IPS-15b (cell line): ENCODE measurements around the gene ATRIP.
"Not testable (repeated sequence)": the region's sequence is repeated elsewhere in the genome, so short reads cannot be mapped to it uniquely, and the experiment has no call there.

ENCODE experiments used
- H3K27me3 ChIP-seq: one replicate; pipeline ENCODE4 v1.6.1; 2013; ENCODE audit warnings: low read length; ENCODE audit not compliant: control insufficient read depth, insufficient read depth
- H3K36me3 ChIP-seq: one replicate; pipeline ENCODE4 v1.6.1; 2013; ENCODE audit warnings: low read length; ENCODE audit not compliant: control insufficient read depth, insufficient read depth
- H3K4me1 ChIP-seq: one replicate; pipeline ENCODE4 v1.6.1; 2013; ENCODE audit warnings: mild to moderate bottlenecking, low read length; ENCODE audit not compliant: control insufficient read depth, insufficient read depth
- H3K4me3 ChIP-seq: one replicate; pipeline ENCODE4 v1.5.1; 2013; ENCODE audit warnings: low read depth, low read length
- H3K9ac ChIP-seq: one replicate; pipeline ENCODE4 v1.6.1; 2013; ENCODE audit warnings: low read depth, mild to moderate bottlenecking, low read length
- H3K9me3 ChIP-seq: one replicate; pipeline ENCODE4 v1.6.1; 2013; ENCODE audit warnings: mild to moderate bottlenecking, low read length; ENCODE audit not compliant: control insufficient read depth, insufficient read depth

The ATRIP gene

DNA sequence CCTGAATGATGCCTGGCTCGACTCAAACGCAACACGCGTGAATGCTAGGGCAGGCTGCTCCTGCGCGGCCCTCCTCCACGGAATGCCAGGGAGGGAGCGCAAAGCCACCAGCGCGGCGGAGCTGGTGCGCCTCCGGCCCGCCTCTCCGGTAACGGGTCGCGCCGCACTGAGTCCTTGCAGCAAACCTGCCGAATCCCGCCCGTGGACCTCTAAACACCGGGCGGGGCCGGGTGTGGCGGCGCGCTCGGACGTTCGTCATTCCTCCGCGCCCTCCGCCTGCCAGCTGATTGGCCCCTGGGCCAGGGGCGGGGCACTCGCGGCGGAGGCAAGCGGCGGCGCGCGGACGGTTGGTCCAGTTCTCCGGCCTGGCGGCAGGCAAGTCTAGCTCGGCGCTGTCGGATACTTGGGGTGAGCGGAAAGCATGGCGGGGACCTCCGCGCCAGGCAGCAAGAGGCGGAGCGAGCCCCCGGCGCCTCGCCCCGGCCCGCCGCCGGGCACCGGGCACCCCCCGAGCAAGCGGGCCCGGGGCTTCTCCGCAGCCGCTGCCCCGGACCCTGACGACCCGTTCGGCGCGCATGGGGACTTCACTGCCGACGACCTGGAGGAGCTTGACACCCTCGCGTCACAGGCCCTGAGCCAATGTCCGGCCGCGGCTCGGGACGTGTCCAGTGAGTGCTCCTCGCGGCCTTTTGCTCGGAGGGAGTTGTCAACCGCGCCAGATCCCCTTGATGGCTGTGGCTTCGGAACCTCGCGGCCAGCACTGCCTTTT lies at the start of gene ATRIP:
Gene ATRIP, plus strand, starts transcription at position 313 of the 769 bp plus-strand sequence. Its CDS starts 109 bp downstream, at position 422.
- peak within 1 kb of the TSS; percentile 98 for H3K4me3 ChIP-seq
- peaks cover 5% of the 10 kb centered on the region for H3K36me3 ChIP-seq
- H3K27me3 ChIP-seq: no peaks in the 10 kb centered on the region
- H3K9me3 ChIP-seq: no peaks in the 10 kb centered on the region
- peaks cover 4% of the 10 kb centered on the region for H3K4me1 ChIP-seq
- H3K9ac ChIP-seq: peak within 1 kb of the TSS; percentile 85

DNA sequence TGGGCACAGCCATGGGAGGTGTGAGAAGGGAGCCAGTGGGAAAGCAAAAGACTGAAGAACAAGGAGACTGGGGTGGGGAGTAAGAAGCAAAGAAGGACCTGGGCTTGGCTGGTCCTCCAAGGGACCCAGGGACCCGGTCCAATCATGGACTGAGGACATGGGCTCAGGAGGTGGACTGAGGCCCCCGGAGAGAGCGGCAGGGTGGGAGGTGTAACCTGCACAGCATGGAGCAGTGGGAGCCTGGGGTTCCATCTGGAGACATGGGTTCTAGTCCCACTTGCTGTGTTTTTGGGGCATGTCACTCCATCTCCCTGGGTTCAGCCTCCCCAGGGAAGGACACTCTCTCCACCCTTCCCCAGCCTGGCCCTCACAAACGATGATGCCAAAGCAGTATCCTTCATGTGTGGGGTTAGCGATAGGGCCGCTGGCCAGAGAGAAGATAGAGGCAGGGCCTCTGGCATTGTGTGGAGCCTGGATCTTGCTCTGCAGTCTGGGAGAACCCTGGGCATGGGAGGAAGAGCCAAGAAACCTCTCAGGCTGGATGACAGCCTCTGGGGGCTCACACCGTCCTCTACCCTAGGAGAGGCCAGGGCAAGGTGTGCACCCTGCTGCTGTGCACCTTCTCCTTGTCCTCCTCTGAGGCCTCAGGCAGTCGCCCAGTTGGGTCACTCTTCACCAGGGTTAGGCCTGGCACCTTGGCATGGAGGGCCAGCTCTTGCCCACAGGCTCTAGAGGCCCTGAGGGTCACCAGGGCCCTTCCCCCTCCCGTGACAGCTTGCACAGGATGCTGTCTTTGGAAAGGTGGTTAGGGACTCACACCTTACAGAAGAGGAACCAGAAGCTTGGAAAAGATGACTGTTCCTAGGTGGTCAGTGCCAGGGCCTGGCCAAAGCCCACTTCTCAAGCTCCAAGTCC lies 48.5 kb upstream of the ATRIP start:
- Histone ChIP-seq H3K27me3 (no peaks in the 10 kb centered on the region), H3K36me3 (no peaks in the 10 kb centered on the region), H3K4me1 (peaks cover 4% of the 10 kb centered on the region), H3K4me3 (no peak overlapping the region), H3K9me3 (no peaks in the 10 kb centered on the region), H3K9ac (no peak overlapping the region)

DNA sequence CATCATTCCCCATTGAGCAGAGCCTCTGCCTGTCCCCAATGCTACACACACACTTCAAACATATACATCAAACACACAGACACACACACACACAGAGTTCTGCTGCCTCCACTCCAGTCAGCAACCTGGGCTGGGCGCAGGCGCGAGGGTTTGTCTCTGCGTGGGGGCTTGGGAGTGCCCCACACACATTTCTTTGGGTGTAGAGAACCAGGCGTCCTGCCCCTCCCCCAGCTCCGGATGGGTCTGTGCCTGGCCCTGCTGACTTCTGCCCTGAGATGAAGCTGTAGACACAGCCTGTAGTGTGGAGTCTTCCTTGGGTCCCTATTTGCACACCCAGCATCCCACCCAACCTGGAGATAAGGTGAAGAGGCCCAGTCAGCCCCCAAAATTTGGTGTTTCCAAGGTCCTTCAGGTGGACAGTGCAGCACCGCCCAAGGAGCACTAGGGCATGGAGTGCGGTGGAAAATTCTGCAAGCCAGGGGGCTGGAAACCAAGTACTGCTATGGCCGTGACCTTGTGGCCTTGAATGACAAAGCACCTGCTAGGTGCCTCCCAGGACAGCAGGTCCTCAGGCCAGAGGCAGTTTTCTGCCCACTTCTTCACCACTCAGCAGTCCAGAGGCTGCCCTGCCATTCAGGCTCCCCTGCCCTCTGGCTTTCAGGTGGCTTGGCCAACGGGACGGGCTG lies 47.7 kb upstream of the ATRIP start:
- H3K36me3 ChIP-seq: peaks cover 4% of the 10 kb centered on the region
- H3K9ac ChIP-seq: no peak overlapping the region
- H3K4me3 ChIP-seq: no peak overlapping the region
- no peaks in the 10 kb centered on the region for H3K27me3 ChIP-seq
- H3K9me3 ChIP-seq: no peaks in the 10 kb centered on the region
- peaks cover 4% of the 10 kb centered on the region for H3K4me1 ChIP-seq

DNA sequence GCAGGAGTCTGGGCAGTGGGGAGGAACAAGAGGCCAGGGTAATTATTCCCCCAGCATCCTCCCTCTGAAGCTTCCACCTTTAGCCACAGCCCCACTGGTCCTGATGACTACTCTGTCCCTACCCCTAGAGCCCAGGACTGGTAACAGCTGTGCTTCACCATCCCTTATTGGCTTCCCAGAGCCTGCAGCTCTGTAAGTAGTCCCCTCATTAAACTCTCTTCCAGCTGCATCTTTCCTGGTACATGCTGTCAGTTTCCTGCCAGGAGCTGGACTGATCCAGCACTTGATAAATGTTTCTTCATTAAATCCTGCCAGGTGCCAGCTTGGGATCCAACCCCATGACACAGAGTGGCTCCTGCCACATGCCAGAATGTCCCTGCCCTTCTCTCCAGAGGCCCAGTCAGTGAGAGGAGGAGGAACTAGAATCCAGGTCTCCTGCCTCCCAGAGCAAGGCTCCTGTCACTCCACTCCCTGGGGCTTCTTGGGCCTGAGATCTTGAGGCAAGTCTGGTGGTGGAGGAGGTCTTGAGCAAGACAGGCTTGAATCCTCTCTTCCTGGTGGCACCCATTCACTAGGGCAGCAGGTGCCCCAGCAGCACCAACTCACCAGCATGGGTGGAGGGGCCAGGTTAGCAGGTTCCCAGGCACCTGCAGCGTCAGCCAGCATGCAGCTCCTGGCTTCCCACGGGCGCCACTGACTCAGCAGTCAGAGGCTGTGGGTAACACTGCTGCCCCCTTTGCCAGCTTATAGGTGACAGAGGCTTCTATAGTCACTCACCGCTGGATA lies 47.0 kb upstream of the ATRIP start:
- peaks cover 11% of the 10 kb centered on the region for H3K36me3 ChIP-seq
- H3K9ac ChIP-seq: no peak overlapping the region
- H3K27me3 ChIP-seq: no peaks in the 10 kb centered on the region
- no peaks in the 10 kb centered on the region for H3K9me3 ChIP-seq
- no peak overlapping the region for H3K4me3 ChIP-seq
- H3K4me1 ChIP-seq: peaks cover 4% of the 10 kb centered on the region

DNA sequence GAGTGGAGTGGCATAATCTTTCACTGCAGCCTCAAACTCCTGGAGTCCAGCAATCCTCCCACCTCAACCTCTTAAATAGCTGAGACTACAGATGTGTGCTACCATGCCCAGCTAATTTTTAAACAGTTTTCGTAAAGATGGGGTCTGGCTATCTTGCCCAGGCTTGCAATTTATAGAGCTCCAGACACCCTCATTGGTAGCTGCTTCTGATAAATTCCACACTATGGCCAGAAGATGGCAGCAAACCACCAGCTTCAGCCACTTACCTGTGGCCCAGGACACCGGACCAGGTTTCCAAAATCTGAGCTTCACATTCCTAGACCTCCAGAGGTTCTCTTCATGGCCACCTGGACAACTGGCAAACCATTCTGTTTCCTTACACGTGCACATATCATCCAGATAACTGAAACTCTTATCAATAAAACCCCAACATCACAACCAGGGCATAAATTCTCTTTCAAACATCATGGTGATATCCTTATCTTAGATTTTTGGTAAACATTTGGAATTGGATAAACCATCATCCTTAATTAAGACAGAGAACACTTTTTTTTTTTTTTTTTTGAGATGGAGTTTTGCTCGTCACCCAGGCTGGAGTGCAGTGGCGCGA lies 45.6 kb upstream of the ATRIP start:
- peaks cover 4% of the 10 kb centered on the region for H3K4me1 ChIP-seq
- H3K27me3 ChIP-seq: no peaks in the 10 kb centered on the region
- H3K9ac ChIP-seq: no peak overlapping the region
- H3K36me3 ChIP-seq: peaks cover 20% of the 10 kb centered on the region
- H3K9me3 ChIP-seq: no peaks in the 10 kb centered on the region
- no peak overlapping the region for H3K4me3 ChIP-seq

DNA sequence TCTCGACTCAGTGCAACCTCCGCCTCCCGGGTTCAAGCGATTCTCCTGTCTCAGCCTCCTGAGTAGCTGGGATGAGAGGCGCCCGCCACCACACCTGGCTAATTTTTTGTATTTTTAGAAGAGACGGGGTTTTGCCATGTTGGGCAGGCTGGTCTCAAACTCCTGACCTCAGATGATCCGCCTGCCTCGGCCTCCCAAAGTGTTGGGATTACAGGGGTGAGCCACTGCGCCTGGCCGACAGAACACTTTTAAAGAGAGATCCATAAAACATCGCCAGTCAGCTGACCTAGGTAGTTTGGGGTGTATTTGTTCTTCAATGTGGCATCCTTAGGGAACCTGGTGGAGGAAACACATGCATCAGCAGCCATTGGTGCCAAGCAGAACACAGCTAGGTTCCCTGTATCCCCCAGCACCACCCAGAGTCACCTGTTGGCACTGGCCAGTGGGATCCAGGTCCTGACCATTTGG lies 45.1 kb upstream of the ATRIP start:
- H3K9me3 ChIP-seq, H3K9ac ChIP-seq, H3K27me3 ChIP-seq, H3K4me1 ChIP-seq, H3K4me3 ChIP-seq: not testable (repeated sequence)
- peaks cover 25% of the 10 kb centered on the region for H3K36me3 ChIP-seq

DNA sequence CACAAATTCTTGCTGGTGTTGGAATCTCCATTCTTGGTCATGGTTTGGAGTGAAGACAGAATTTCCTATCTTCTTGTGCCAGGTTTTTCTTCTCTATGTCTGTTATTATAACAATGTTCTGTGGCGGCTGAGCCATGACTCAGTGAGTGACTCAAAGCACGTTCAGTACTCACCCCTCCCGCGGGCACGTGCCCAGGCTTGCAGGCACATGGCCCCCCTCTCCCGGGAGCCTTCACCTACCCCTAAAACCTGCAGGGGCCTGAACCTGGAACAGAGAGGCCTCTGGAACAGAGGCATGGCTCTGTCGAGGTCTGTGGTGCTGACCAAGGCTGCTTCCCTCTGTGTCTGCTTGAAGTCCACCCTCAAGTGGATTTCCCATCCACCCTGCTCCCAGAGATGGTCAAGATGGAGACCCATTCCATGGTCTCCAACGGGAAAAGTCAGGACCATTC lies 44.2 kb upstream of the ATRIP start:
- Histone ChIP-seq H3K9ac (no peak overlapping the region), H3K9me3 (no peaks in the 10 kb centered on the region), H3K36me3 (peaks cover 31% of the 10 kb centered on the region), H3K4me1 (peaks cover 4% of the 10 kb centered on the region), H3K27me3 (no peaks in the 10 kb centered on the region), H3K4me3 (no peak overlapping the region)

DNA sequence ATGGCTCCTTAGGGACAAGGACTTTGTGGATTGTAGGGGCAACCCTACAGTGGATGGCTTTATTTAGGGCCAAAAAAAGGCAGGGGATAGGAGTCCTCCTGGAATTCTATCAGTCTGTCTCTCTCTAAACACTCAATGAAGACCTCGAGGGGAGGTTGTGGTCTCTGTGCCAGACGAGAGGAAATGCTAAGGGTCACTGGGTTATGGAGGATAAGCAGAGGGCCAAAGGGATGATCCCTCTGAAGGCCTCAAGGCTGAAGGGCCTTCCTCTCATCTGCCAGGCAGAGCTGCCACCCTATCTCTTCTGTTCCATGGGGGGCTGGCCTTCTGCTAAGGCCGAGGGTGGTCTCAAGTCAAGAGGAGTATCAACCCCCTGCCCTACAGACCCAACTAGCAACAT lies 43.6 kb upstream of the ATRIP start:
- H3K4me1 ChIP-seq: peaks cover 4% of the 10 kb centered on the region
- no peaks in the 10 kb centered on the region for H3K9me3 ChIP-seq
- H3K4me3 ChIP-seq: no peak overlapping the region
- H3K9ac ChIP-seq: no peak overlapping the region
- no peaks in the 10 kb centered on the region for H3K27me3 ChIP-seq
- H3K36me3 ChIP-seq: peaks cover 34% of the 10 kb centered on the region

DNA sequence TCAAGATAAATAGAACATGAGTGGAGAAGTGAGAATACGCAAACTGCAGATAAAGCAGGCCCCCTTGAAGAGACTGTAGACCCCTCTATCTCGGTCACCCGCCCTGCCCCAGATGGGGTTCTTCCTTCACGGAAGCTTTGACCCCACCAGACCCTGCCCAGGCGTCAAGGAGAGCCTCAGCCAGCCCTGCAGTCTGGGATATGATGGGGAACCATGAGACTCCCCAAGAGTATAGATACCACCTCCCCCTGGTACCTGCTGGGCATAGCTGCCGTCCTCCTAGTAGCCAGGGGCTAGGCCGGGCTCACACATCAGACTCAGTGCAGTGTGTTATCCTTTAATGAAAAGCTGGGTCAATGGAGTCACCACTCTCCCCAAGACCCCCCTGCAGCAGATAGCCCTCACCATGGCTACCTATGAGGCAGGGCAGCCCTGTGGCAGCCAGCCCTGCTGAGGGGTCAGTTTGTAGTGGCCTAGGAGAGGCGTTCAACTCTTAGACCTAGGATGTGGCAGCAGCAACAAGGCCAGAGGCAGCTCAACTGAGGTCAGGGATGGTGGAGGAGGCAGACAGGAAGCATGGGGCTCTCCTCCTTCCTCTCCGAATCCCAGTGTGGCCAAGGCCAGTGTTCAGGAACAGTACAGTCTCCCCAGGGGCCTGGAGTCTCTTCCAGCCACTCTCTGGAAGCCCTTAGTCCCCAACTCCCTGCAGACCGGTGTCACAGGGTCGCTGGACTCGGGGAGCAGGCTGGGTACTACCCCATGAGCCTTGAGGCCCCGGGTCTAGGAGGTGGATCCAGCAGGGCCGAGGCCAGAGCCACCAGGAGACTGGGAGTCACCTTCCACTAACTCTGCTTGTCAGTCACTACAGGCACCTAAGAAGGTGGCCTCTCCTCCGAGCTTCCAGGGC lies 42.8 kb upstream of the ATRIP start:
- H3K9me3 ChIP-seq: no peaks in the 10 kb centered on the region
- H3K4me3 ChIP-seq: no peak overlapping the region
- no peak overlapping the region for H3K9ac ChIP-seq
- no peaks in the 10 kb centered on the region for H3K27me3 ChIP-seq
- H3K36me3 ChIP-seq: peaks cover 40% of the 10 kb centered on the region
- H3K4me1 ChIP-seq: peaks cover 4% of the 10 kb centered on the region
